ENCODE data around the gene TPX2.

GRCh38 chr20:31833130-31833930 lies 94.2 kb downstream of the TPX2 start:
- TF ChIP-seq REST (IDR thresholded peaks at IDR 0.05; ENCODE audit: borderline replicate concordance) (no peak), EZH2 (IDR thresholded peaks at IDR 0.05; ENCODE audit: borderline replicate concordance, insufficient read depth, low read length, poor library complexity, severe bottlenecking) (no peak)
- TF ChIP-seq, protein P1, sequence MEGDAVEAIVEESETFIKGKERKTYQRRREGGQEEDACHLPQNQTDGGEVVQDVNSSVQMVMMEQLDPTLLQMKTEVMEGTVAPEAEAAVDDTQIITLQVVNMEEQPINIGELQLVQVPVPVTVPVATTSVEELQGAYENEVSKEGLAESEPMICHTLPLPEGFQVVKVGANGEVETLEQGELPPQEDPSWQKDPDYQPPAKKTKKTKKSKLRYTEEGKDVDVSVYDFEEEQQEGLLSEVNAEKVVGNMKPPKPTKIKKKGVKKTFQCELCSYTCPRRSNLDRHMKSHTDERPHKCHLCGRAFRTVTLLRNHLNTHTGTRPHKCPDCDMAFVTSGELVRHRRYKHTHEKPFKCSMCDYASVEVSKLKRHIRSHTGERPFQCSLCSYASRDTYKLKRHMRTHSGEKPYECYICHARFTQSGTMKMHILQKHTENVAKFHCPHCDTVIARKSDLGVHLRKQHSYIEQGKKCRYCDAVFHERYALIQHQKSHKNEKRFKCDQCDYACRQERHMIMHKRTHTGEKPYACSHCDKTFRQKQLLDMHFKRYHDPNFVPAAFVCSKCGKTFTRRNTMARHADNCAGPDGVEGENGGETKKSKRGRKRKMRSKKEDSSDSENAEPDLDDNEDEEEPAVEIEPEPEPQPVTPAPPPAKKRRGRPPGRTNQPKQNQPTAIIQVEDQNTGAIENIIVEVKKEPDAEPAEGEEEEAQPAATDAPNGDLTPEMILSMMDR (IDR thresholded peaks at IDR 0.05; ENCODE audit: poor library complexity, severe bottlenecking) = peak; percentile 72
